ENCODE results near the gene MYL7. TPM values are rescaled to one million over a fixed set of nuclear protein-coding genes. Genes with fewer than 3 reads are reported as not detected.

MYL7 gene
- total and polyA plus RNA-seq, 2 experiments from 2014 or later = 4.8 TPM; not detected in 1

- Histone ChIP-seq H3K79me2 (replicated peaks; ENCODE audit: insufficient read depth) (no peaks in the 10 kb centered on the region), H3K27ac (ENCODE audit: low read depth) (no peak overlapping the region), H3K4me2 (no peak overlapping the region), H3K9me2 (ENCODE audit: insufficient read depth) (no peaks in the 10 kb centered on the region), H3K4me3 (no peak overlapping the region), H4K20me1 (replicated peaks; ENCODE audit: insufficient read depth) (no peaks in the 10 kb centered on the region), H2AFZ (no peak overlapping the region), H3K4me1 (ENCODE audit: insufficient read depth) (no peaks in the 10 kb centered on the region), H3K27me3 (ENCODE audit: insufficient read depth) (no peaks in the 10 kb centered on the region), H3K36me3 (ENCODE audit: insufficient read depth) (no peaks in the 10 kb centered on the region), H3F3A (replicated peaks; ENCODE audit: low read depth) (no peaks in the 10 kb centered on the region)
- peaks cover 13% of the 10 kb centered on the region for H3K4me1 Mint-ChIP-seq
- no peak overlapping the region for H3K27ac Mint-ChIP-seq
- no peak overlapping the region for H3K4me3 Mint-ChIP-seq
- ATAC-seq = no peak
- H3K9me3 Mint-ChIP-seq = no peaks in the 10 kb centered on the region
- H3K27me3 Mint-ChIP-seq (ENCODE audit: insufficient read depth, low read depth, poor library complexity) = peaks cover 1% of the 10 kb centered on the region
- TF ChIP-seq, protein P1, sequence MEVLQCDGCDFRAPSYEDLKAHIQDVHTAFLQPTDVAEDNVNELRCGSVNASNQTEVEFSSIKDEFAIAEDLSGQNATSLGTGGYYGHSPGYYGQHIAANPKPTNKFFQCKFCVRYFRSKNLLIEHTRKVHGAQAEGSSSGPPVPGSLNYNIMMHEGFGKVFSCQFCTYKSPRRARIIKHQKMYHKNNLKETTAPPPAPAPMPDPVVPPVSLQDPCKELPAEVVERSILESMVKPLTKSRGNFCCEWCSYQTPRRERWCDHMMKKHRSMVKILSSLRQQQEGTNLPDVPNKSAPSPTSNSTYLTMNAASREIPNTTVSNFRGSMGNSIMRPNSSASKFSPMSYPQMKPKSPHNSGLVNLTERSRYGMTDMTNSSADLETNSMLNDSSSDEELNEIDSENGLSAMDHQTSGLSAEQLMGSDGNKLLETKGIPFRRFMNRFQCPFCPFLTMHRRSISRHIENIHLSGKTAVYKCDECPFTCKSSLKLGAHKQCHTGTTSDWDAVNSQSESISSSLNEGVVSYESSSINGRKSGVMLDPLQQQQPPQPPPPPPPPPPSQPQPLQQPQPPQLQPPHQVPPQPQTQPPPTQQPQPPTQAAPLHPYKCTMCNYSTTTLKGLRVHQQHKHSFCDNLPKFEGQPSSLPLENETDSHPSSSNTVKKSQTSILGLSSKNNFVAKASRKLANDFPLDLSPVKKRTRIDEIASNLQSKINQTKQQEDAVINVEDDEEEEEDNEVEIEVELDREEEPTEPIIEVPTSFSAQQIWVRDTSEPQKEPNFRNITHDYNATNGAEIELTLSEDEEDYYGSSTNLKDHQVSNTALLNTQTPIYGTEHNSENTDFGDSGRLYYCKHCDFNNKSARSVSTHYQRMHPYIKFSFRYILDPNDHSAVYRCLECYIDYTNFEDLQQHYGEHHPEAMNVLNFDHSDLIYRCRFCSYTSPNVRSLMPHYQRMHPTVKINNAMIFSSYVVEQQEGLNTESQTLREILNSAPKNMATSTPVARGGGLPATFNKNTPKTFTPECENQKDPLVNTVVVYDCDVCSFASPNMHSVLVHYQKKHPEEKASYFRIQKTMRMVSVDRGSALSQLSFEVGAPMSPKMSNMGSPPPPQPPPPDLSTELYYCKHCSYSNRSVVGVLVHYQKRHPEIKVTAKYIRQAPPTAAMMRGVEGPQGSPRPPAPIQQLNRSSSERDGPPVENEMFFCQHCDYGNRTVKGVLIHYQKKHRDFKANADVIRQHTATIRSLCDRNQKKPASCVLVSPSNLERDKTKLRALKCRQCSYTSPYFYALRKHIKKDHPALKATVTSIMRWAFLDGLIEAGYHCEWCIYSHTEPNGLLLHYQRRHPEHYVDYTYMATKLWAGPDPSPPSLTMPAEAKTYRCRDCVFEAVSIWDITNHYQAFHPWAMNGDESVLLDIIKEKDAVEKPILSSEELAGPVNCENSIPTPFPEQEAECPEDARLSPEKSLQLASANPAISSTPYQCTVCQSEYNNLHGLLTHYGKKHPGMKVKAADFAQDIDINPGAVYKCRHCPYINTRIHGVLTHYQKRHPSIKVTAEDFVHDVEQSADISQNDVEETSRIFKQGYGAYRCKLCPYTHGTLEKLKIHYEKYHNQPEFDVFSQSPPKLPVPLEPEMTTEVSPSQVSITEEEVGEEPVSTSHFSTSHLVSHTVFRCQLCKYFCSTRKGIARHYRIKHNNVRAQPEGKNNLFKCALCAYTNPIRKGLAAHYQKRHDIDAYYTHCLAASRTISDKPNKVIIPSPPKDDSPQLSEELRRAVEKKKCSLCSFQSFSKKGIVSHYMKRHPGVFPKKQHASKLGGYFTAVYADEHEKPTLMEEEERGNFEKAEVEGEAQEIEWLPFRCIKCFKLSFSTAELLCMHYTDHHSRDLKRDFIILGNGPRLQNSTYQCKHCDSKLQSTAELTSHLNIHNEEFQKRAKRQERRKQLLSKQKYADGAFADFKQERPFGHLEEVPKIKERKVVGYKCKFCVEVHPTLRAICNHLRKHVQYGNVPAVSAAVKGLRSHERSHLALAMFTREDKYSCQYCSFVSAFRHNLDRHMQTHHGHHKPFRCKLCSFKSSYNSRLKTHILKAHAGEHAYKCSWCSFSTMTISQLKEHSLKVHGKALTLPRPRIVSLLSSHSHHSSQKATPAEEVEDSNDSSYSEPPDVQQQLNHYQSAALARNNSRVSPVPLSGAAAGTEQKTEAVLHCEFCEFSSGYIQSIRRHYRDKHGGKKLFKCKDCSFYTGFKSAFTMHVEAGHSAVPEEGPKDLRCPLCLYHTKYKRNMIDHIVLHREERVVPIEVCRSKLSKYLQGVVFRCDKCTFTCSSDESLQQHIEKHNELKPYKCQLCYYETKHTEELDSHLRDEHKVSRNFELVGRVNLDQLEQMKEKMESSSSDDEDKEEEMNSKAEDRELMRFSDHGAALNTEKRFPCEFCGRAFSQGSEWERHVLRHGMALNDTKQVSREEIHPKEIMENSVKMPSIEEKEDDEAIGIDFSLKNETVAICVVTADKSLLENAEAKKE (CRISPR knock-in tag; IDR thresholded peaks at IDR 0.05) = no peak
- TF ChIP-seq, protein P2, sequence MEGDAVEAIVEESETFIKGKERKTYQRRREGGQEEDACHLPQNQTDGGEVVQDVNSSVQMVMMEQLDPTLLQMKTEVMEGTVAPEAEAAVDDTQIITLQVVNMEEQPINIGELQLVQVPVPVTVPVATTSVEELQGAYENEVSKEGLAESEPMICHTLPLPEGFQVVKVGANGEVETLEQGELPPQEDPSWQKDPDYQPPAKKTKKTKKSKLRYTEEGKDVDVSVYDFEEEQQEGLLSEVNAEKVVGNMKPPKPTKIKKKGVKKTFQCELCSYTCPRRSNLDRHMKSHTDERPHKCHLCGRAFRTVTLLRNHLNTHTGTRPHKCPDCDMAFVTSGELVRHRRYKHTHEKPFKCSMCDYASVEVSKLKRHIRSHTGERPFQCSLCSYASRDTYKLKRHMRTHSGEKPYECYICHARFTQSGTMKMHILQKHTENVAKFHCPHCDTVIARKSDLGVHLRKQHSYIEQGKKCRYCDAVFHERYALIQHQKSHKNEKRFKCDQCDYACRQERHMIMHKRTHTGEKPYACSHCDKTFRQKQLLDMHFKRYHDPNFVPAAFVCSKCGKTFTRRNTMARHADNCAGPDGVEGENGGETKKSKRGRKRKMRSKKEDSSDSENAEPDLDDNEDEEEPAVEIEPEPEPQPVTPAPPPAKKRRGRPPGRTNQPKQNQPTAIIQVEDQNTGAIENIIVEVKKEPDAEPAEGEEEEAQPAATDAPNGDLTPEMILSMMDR (conservative IDR thresholded peaks at IDR 0.05; ENCODE audit: low read depth in 2 of 2) = no peak
- TF ChIP-seq REST (IDR thresholded peaks at IDR 0.05; ENCODE audit: unreplicated experiment) = no peak
- no peak for TF ChIP-seq STAT1 (IDR thresholded peaks at IDR 0.05; ENCODE audit: unreplicated experiment)
- TF ChIP-seq EZH2phosphoT487 (IDR thresholded peaks at IDR 0.05; ENCODE audit: unreplicated experiment) = no peak
- no peak for TF ChIP-seq POLR2AphosphoS5 (IDR thresholded peaks at IDR 0.05; ENCODE audit: low read depth)
- no peak for TF ChIP-seq ZNF331 (CRISPR knock-in tag; IDR thresholded peaks at IDR 0.05; ENCODE audit: low read depth)
- no peak for TF ChIP-seq NANOG (IDR thresholded peaks at IDR 0.05; ENCODE audit: borderline replicate concordance)
- no peak for TF ChIP-seq EZH2 (IDR thresholded peaks at IDR 0.05; ENCODE audit: low read depth, unreplicated experiment)
- TF ChIP-seq JUNB (IDR thresholded peaks at IDR 0.05; ENCODE audit: unreplicated experiment) = no peak
- TF ChIP-seq ZNF114 (CRISPR knock-in tag; IDR thresholded peaks at IDR 0.05) = no peak
- H3K36me3 Mint-ChIP-seq (ENCODE audit: low read depth) = no peaks in the 10 kb centered on the region
- no peak for DNase-seq (ENCODE audit: low spot score)
These were observed 18.9 kb upstream of the MYL7 start for GRCh38 chr7:44159824-44160630.
